ENCODE results near the gene GNAI3.

DNA sequence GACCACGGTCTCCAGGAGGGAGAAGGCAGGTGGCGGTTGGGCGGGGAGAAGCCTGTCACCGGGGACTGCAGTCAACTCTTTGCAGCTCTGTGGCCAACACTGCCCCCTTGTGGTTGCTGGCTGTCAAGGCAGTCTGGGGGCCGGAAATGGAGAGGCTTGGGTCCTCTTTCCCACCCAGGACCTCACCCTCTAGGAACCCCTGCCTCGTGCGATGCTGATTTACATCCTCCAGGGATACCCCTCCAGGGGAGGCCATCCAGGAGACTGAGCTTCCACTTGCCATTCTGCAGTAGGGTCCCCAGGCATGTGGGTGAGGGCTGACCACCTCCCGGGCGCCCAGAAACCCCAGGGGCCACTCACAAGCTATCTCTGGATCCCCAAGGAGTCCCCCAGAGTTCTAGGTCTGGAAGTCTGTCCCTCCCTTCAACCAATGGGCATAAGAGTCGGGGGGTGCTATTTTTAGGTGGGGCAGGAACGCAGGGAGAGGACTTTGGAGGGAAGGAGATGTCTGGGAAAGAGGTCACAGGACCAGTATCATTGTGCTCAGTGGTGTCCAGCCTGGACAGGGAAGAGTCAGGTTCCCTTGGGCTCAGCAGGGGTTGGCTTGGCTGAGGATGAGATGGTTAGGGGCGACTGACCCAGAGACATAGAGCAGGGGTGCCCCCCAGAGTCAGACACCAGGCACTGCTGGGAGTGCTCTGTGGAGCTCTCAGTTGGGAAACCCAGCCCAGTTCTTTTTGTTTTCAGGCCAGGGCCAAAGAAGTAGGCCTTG lies 15.9 kb upstream of the GNAI3 start:
- TF ChIP-seq HDAC2 (IDR thresholded peaks at IDR 0.05) (no peak), ZNF384 (IDR thresholded peaks at IDR 0.05; ENCODE audit: borderline replicate concordance, low read depth, low read length) (no peak), POLR2AphosphoS5 (IDR thresholded peaks at IDR 0.05; ENCODE audit: low read length) (no peak), NFYB (IDR thresholded peaks at IDR 0.05; ENCODE audit: insufficient read depth, low read depth, low read length) (no peak), HDGF (IDR thresholded peaks at IDR 0.05) (no peak), WRNIP1 (IDR thresholded peaks at IDR 0.05; ENCODE audit: borderline replicate concordance, low read depth, low read length) (no peak), NR2C2 (IDR thresholded peaks at IDR 0.05; ENCODE audit: borderline replicate concordance, control insufficient read depth, insufficient read length, low read depth) (no peak), MEF2A (IDR thresholded peaks at IDR 0.05; ENCODE audit: insufficient read depth, low read depth, low read length) (no peak), EP300 (IDR thresholded peaks at IDR 0.05; ENCODE audit: borderline replicate concordance in 1 of 2, control insufficient read depth in 1 of 2, low read depth in 2 of 2, low read length in 2 of 2) (no peak)
- TF ChIP-seq, protein P1, sequence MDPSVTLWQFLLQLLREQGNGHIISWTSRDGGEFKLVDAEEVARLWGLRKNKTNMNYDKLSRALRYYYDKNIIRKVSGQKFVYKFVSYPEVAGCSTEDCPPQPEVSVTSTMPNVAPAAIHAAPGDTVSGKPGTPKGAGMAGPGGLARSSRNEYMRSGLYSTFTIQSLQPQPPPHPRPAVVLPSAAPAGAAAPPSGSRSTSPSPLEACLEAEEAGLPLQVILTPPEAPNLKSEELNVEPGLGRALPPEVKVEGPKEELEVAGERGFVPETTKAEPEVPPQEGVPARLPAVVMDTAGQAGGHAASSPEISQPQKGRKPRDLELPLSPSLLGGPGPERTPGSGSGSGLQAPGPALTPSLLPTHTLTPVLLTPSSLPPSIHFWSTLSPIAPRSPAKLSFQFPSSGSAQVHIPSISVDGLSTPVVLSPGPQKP (IDR thresholded peaks at IDR 0.05; ENCODE audit: low read depth, low read length) = no peak
- TF ChIP-seq, protein P2, sequence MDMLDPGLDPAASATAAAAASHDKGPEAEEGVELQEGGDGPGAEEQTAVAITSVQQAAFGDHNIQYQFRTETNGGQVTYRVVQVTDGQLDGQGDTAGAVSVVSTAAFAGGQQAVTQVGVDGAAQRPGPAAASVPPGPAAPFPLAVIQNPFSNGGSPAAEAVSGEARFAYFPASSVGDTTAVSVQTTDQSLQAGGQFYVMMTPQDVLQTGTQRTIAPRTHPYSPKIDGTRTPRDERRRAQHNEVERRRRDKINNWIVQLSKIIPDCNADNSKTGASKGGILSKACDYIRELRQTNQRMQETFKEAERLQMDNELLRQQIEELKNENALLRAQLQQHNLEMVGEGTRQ (IDR thresholded peaks at IDR 0.05; ENCODE audit: borderline replicate concordance, low read depth, low read length) = no peak
- TF ChIP-seq, protein P3, sequence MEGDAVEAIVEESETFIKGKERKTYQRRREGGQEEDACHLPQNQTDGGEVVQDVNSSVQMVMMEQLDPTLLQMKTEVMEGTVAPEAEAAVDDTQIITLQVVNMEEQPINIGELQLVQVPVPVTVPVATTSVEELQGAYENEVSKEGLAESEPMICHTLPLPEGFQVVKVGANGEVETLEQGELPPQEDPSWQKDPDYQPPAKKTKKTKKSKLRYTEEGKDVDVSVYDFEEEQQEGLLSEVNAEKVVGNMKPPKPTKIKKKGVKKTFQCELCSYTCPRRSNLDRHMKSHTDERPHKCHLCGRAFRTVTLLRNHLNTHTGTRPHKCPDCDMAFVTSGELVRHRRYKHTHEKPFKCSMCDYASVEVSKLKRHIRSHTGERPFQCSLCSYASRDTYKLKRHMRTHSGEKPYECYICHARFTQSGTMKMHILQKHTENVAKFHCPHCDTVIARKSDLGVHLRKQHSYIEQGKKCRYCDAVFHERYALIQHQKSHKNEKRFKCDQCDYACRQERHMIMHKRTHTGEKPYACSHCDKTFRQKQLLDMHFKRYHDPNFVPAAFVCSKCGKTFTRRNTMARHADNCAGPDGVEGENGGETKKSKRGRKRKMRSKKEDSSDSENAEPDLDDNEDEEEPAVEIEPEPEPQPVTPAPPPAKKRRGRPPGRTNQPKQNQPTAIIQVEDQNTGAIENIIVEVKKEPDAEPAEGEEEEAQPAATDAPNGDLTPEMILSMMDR (IDR thresholded peaks at IDR 0.05 in 2 of 3, conservative IDR thresholded peaks at IDR 0.05 in 1 of 3; ENCODE audit: control insufficient read depth in 2 of 3, extremely low read depth in 1 of 3, insufficient read depth in 1 of 3, low read depth in 3 of 3, low read length in 3 of 3) = peak; percentile 96 to 99 (median 97)
